ENCODE data around the gene NEUROD6.

NEUROD6 gene

GRCh38 chr7:31340603-31341002, at the start of gene NEUROD6:
NEUROD6 (minus strand) TSS chr7:31340726; CDS start chr7:31339268, 1,458 bp downstream.
- no peak for DNase-seq

- DNase-seq, result no peak
These were observed 43.9 kb upstream of the NEUROD6 start for GRCh38 chr7:31384466-31384865.

GRCh38 chr7:31382722-31383121, 42.2 kb upstream of the NEUROD6 start:
- no peak for DNase-seq

GRCh38 chr7:31373337-31374289, 33.1 kb upstream of the NEUROD6 start:
- peak; percentile 41 for DNase-seq

GRCh38 chr7:31372231-31372959, 31.9 kb upstream of the NEUROD6 start:
- no peak for DNase-seq

GRCh38 chr7:31371621-31372020, 31.1 kb upstream of the NEUROD6 start:
- no peak for DNase-seq

GRCh38 chr7:31370609-31371008, 30.1 kb upstream of the NEUROD6 start:
- DNase-seq, result no peak

GRCh38 chr7:31368620-31369019, 28.1 kb upstream of the NEUROD6 start:
- DNase-seq, result peak; percentile 81

- no peak for DNase-seq
These were observed 23.0 kb upstream of the NEUROD6 start for GRCh38 chr7:31363496-31363895.

- DNase-seq, result no peak
These were observed 22.5 kb upstream of the NEUROD6 start for GRCh38 chr7:31363051-31363450.

GRCh38 chr7:31362401-31362800, 21.9 kb upstream of the NEUROD6 start:
- DNase-seq, result no peak

GRCh38 chr7:31358467-31358866, 17.9 kb upstream of the NEUROD6 start:
- DNase-seq, result no peak

GRCh38 chr7:31345421-31345820, 4.9 kb upstream of the NEUROD6 start:
- no peak for DNase-seq

GRCh38 chr7:31343516-31344305, 3.2 kb upstream of the NEUROD6 start:
- no peak for DNase-seq

- no peak for DNase-seq
These were observed 615 bp upstream of the NEUROD6 start for GRCh38 chr7:31341141-31341540.

GRCh38 chr7:31340051-31340450, 475 bp downstream of the NEUROD6 start:
- DNase-seq, result no peak

GRCh38 chr7:31338706-31339105, 1.8 kb downstream of the NEUROD6 start:
- DNase-seq, result no peak

- DNase-seq, result no peak
These were observed 3.4 kb downstream of the NEUROD6 start for GRCh38 chr7:31337002-31337565.

- DNase-seq, result no peak
These were observed 4.1 kb downstream of the NEUROD6 start for GRCh38 chr7:31336202-31337001.

- no peak for DNase-seq
These were observed 4.7 kb downstream of the NEUROD6 start for GRCh38 chr7:31335884-31336201.

GRCh38 chr7:31335161-31335856, 5.2 kb downstream of the NEUROD6 start:
- DNase-seq, result no peak
